GM15510 (cell line): ENCODE results near the gene MAML3.

Experiments used
- POLR2A ChIP-seq: IDR thresholded peaks from 3 replicates; pipeline ENCODE4 v1.6.1; 2011; ENCODE audit warnings: borderline replicate concordance; ENCODE audit not compliant: insufficient read length; ENCODE audit errors: extremely low read depth

Gene MAML3

DNA sequence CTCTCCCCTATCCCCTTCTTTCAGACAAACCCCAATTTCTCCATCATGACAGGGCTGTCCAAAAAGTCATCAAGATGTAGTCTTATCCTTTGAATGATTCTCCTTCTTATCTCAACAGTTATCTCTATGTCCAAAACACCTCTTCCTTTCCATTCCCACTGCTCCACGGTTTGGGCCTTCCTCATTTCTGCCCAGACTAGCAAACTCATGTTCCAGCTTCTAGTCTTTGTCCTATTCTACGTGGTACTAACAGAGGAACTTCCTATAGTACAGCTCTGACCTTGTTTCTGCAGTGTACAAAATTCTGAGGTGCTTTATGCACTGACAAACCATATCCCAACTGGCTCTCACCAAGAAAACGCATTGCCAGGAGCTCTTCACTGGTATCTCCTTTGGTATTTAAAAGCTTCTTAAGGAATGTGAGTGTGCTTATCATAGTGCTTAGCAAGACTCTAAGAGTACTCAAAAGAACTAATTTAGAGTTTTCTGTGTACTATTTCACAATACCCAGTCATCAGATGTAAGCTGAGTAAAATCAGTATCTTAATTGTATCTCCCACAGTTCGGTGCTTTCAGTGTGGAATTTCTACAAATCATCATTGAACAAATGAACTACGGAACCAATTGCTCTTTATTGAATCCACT is 65.5 kb downstream of the MAML3 start:
- TF ChIP-seq POLR2A: no peak

DNA sequence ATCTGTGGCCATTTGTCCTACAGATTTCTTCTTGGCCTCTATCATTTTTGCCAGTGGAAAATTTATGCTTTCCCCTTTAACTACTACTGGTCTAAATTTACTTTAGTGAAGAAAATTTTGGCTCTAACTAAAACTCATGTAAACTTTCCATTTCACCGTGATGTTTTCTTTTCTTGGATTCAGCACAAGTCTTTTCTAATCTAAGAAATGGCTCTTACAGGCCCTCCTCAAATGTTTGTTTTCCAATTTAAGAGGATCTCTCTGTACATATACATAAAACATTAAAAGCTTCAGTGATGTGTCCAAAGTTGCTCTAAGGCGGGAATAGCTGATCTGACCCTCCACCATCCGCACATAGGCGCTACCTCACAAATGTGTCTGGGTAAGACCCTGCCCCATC is 68.1 kb downstream of the MAML3 start:
- TF ChIP-seq POLR2A: no peak

DNA sequence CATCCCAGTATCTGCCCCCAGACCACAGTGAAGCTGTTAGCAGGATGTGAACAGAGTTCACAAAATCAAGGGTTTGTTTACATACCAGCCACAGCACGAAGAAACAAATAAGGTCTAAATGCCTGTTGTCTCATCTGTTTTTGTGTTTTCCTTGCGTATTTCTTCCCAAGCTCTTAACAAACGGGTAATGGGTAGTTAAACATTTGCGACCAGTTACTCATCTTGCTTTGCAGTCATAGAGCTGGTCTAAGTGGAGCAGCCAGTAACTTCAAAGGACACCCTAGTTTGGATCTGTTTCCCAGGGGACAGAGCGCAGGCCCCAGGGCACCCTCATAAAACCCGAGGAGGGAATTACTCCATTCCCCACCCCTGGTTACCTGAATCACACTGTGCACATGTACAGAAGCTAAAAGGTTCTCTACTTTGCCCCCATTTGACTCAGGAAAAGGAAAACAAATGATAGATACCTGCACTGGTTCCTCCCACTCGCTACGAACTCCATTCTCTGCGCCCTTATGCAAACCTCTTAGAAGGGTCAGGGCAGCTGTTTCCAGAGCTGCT is 68.8 kb downstream of the MAML3 start:
- TF ChIP-seq POLR2A: no peak

DNA sequence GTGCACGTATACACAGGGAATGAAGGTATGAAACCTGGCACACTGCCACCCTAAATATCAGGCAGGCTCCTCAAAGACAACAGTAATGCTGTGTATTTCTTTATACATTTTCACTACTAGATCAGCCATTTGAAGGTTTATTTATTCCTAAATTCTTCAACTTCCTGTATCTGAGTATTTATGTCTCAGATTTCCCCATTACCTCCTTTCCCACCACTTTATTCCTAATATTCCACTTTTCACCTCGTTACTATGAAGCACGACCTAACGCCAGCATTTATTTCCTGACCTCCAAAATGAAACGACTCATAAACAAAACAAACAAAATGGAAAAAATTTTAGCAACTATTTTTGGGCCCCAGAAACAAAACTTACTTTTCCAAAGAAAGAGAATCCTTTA is 69.6 kb downstream of the MAML3 start:
- no peak for TF ChIP-seq POLR2A

DNA sequence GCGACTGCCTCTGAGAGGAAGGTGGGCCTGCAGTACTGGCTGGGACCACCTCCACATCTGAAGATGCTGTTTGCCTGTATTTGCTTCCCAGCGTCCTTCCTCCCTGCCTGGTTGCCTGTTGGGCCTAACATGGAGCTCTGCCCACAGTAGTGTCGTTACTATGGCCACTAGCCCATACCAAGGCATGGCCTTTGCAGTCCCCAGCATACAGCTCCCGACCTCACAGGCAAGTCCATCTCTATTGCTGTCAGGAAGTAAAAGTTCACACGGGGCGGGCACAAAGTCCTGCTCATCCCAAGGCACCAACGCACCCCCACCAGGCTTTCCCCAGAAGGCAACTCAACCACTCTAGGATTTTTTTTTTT is 71.6 kb downstream of the MAML3 start:
- no peak for TF ChIP-seq POLR2A

DNA sequence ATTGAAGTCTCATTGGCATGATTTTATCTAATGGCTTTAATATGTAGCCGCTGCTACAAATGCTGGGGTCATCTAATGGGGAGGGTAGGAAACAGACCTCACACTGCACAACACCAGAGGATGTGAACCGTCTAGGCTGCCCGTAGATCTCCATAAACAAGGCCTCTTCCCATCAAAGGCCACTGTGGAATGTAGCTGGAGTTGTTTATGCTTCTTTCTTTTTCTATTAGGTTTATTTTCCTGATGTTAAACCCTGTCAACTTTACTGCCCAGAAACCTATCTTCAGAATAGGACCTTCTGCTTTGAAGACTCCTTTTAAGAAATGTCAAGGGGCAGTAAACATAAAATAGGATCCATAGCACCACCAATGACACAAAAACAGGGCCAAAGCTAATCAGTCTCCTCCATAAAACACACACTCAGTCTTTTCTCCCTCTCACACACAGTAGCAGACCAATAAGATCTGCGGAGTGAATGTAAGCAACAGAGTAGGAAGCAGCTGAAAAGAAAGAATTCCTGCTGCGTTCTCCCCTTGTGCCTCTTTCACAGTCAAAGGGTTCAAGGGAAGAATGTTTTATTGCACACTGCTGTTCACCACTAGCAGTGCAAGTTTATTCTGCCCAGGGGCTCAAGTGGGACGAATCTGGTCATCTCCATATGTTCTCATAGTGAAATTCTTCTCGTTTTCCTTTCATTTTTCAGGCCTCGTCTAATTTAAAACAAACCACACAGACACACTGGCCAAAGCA is 72.2 kb downstream of the MAML3 start:
- TF ChIP-seq POLR2A: no peak

DNA sequence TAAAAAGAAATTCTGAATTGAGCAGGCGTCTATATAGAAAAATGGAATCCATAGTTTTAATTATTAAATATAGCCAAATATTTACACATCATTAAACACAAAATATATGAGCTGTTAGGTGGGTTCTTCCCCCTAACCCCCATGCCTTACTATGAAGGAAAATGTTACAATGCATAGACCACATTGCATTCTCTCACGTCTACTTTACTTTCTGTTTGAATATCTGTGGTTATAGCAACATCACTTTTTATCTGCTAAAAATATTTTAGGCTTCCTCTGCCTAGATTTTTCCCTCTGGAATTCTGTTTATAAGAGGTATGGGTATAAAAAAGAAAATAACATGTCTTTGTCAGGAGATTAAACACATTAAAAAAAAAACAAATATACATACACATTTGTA is 73.1 kb downstream of the MAML3 start:
- no peak for TF ChIP-seq POLR2A

DNA sequence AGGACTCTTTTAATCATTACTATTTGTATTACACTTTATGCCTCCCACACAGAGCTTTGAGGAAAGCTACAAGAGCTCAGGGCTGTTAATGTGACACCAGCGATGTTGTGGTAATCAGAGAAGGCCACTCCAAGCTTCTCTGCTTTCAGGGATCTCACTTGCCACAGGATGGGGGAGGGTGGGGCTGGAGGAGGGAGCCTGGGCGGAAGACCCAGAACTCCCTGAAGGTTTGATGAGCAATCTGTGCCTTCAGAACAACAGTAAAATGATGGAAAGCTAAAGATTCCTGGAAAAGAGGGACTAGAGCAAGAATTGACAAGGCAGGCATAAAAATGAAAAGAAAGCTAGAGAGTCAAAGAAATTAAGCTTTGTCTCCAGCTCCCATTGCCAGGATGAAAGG is 75.6 kb downstream of the MAML3 start:
- TF ChIP-seq POLR2A: no peak

DNA sequence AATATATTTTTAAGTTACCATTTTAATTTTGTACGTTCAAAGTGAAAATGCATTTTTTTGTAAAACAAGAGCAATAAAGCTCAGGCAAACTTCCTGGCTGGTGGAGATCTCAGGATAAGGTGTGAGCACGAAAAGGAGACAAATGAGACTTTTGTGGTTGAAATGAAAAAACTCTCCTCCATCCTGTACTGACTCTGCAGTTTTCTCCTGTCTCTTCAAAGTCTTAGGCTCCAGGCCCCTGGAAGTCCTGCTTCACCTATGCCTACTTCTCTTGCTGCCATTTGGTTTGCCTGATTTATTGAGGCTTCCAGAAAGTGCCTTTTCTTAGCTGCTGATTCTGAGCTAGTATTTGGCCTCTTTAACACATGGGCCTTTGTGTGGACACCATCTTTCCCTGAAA is 77.7 kb downstream of the MAML3 start:
- no peak for TF ChIP-seq POLR2A

DNA sequence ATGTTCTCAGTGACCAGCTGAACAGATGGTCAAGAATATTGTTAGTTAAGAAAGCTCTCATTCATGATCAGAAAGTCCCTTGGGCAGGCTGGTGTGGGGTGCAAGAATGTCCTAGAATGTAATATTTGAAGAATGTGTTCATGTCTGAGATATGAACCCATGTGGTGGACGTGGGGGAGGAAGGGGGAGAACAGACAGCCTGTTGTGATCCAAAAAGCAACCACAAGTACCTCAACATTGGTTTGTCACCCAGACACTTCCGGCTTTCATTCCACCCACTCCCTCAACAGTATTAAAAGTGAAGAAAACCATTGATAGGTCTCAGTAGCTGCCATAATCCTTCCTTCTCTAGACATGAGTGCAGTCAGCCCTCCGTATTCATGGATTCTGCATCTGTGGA is 82.2 kb downstream of the MAML3 start:
- TF ChIP-seq POLR2A: no peak

DNA sequence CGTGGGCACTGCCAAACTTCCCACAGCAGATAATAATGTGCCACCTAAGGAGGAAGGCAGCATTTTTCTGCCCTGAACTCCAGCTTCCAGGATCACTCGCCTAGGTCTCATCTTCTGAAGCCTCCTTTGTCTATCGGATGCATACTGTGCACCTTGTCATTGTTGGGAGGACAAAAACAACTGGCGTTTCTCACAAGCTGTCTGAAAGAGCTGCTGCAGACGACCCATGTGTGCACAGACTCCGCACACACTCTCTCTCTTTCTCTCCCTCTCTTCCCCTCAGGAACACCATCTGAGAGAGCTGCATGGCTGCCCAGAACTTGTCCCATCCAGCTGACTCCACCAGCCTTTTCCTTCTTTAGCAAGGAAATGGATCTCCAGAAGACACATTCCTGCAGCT is 83.0 kb downstream of the MAML3 start:
- TF ChIP-seq POLR2A: no peak

DNA sequence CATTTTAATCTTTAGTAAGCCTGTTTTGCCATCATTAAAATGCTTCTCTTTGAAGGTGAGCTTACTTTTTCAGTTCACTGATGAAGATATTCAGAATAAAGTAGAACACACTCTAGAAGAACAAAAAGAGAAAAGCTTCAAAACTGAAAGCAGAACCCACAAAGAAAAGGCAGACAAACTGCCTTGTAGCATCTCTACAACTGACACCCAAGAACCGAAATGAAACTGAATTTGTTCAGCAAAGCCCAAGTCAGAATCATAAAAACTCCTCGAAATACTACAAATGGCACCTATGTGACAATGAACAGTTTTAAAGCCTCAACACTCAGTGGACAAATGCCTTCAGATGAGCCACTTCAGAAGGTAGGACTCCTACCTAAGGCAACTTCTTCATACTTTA is 83.6 kb downstream of the MAML3 start:
- TF ChIP-seq POLR2A: no peak

DNA sequence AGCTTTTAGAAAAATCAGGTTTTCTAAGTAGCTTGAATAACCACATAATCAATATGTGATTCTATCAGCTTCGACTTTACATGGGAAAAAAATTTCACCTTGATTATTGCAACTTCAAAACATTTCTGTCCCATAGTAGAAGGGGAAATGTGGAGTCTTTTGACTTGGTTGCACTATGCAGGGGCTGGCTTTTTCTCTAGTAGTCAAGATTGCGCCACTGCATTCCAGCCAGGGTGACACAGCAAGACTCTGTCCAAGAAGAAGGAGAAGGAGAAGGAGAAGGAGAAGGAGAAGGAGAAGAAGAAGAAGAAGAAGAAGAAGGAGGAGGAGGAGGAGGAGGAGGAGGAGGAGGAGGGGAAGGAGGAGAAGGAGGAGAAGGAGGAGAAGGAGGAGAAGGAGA is 84.9 kb downstream of the MAML3 start:
- TF ChIP-seq POLR2A: no peak

DNA sequence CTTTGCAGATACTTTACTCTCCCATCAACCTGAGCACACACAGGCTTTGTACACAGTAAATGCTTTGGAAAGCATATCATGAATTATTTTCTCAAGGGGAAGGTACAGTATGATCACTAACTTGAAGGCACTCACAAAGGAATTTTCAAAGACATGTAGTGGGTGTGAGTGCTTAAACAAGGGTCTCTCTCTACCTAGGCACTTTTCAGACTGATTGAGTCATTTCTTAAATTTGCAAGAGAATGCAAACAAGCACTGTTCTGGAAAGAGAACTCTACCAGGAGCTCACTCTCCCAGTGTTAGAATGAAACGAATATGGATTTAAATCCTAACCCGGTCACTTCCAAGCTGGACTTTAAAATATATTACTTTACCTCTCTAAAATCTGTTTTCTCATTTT is 85.7 kb downstream of the MAML3 start:
- no peak for TF ChIP-seq POLR2A

DNA sequence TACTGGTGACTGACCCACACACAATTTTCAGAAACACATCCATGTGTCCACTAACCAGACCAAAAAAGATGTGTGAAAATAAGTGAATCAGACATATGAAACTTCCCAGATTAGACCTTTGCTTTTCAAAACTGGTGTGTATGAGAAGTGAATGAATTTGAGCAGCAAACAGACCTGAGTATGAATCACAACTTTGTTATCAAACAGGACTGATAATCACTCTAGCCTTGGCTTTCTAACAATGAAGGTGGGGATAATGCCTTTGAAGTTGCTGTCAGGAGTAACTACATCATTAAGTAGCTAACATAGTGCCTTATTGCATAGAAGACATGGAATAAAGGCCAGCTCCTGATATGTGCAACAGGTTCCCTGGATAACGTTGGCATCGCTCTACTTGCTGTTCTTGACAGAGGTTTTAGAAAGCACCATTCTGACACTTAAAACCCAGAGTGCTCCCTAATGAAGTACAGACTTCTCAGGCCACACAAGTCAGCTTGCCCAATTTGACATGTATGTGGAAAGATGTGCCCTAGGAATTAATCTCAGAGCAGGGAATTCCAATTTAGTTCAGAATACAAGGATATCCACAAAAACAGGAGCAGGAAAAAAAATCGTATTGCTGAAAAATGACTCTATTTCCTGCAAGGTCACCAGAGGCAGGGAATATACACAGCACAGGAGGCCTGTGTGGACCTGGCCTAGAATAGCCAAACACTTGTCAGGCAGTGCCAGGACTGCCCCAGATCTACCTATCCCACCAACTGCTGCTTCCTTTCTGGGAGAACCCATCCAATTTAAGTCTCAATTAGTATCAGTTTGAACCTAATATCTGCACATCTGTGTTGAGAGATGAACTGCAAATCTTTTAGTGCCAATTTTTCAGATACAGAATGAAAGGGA is 87.7 kb downstream of the MAML3 start:
- TF ChIP-seq POLR2A: no peak
